Measurements from ENCODE around the gene ADRA2B. TPM values are rescaled to one million over a fixed set of nuclear protein-coding genes. Genes with fewer than 3 reads are reported as not detected.

The ADRA2B gene
- polyA plus RNA-seq, 1 donor (not counting 4 experiments of a cell fraction or from before 2014, with no cell fraction given) = not detected

DNA sequence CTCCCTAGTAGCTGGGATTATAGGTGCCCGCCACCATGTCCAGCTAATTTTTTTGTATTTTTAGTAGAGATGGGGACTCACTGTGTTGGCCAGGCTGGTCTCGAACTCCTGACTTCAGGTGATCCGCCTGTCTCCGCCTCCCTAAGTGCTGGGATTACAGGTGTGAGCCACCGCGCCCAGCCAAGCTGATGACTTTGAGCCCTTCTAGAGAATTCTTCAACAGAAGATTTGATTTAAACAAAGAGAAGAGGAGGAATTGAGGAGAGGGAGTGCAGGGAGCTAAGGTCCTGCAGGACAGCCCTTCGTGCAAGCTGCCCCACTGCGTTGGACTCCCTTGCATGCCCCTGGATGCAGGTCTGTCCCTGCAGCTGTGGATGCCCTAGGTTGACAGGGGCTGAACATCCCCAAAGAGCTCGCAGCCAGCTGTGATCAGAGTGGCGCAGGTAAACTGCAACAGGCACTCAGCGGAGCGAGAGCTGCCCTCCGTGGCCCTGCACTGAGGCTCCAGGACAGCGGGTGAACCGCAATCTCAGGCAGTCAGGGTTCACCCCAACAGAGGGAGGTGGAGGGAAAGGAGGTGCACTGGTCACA, 13.7 kb downstream of the ADRA2B start:
- H3K9ac ChIP-seq (ENCODE audit: control insufficient read depth, extremely low read depth, insufficient read depth, low read length) = no peak overlapping the region
- no peak overlapping the region for H3K4me2 ChIP-seq (ENCODE audit: control insufficient read depth, extremely low read depth, insufficient read depth, low read depth, low read length)
- no peak for DNase-seq (ENCODE audit: low read depth, low spot score)
- H2AFZ ChIP-seq (ENCODE audit: control insufficient read depth, low read length) = no peak overlapping the region
- TF ChIP-seq, protein P1, sequence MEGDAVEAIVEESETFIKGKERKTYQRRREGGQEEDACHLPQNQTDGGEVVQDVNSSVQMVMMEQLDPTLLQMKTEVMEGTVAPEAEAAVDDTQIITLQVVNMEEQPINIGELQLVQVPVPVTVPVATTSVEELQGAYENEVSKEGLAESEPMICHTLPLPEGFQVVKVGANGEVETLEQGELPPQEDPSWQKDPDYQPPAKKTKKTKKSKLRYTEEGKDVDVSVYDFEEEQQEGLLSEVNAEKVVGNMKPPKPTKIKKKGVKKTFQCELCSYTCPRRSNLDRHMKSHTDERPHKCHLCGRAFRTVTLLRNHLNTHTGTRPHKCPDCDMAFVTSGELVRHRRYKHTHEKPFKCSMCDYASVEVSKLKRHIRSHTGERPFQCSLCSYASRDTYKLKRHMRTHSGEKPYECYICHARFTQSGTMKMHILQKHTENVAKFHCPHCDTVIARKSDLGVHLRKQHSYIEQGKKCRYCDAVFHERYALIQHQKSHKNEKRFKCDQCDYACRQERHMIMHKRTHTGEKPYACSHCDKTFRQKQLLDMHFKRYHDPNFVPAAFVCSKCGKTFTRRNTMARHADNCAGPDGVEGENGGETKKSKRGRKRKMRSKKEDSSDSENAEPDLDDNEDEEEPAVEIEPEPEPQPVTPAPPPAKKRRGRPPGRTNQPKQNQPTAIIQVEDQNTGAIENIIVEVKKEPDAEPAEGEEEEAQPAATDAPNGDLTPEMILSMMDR (optimal IDR thresholded peaks at IDR 0.05 in 1 of 3, IDR thresholded peaks at IDR 0.05 in 1 of 3, conservative IDR thresholded peaks at IDR 0.05 in 1 of 3; ENCODE audit: extremely low read depth in 1 of 3, insufficient read depth in 2 of 3, low read length in 3 of 3) = no peak
- no peak for TF ChIP-seq EZH2 (IDR thresholded peaks at IDR 0.05; ENCODE audit: low read length)
- dilution Hi-C loops (cut with MboI; ENCODE audit: extremely low pct_ligation_motif_present, low sequenced_read_pairs) = no loop called here
- no peaks in the 10 kb centered on the region for H3K36me3 ChIP-seq (ENCODE audit: control insufficient read depth in 2 of 2, extremely low read depth in 1 of 2, insufficient read depth in 2 of 2, low read length in 2 of 2)
- peaks cover 3% of the 10 kb centered on the region for H3K27me3 ChIP-seq (ENCODE audit: control insufficient read depth, extremely low read depth, insufficient read depth, low read length)
- H3K79me2 ChIP-seq (ENCODE audit: control insufficient read depth, insufficient read depth, low read length) = no peaks in the 10 kb centered on the region
- no peaks in the 10 kb centered on the region for H3K9me1 ChIP-seq (ENCODE audit: control insufficient read depth, extremely low read depth, insufficient read depth, low read length)
- no peaks in the 10 kb centered on the region for H3K4me1 ChIP-seq (ENCODE audit: control insufficient read depth, extremely low read depth, insufficient read depth, low read length)
- H3K27ac ChIP-seq (ENCODE audit: control insufficient read depth, insufficient read depth, low read length) = no peak overlapping the region
- no peak for FAIRE-seq
- H3K4me3 ChIP-seq (ENCODE audit: control insufficient read depth in 2 of 3, extremely low read depth in 1 of 3, insufficient read depth in 2 of 3, low read depth in 1 of 3, low read length in 3 of 3) = no peak overlapping the region
- no peaks in the 10 kb centered on the region for H4K20me1 ChIP-seq (ENCODE audit: control insufficient read depth, extremely low read depth, insufficient read depth, low read length)
- H3K9me3 ChIP-seq (ENCODE audit: control insufficient read depth, low read depth, low read length) = peaks cover 3% of the 10 kb centered on the region

DNA sequence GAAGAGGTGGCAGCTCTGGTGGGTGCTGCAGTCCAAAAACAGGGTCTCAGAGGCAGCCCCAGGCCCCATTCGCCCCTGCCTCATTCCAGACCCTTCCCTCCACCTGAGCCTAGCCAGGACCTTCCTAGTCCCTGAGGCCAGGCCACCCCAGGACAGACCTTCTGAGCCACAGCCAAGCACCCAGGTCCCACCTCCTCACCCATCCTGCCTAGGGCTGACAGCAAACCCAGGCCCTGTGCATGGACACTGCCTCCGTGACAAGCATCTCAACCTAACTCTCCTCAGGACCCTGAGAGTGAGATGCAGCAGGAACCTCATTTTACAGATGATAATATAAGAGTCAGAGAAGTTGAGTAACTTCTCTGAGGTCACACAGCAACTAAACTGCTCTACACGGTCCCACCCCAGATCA, 15.5 kb downstream of the ADRA2B start:
- FAIRE-seq = no peak
- Histone ChIP-seq H3K27ac (ENCODE audit: control insufficient read depth, insufficient read depth, low read length) (no peak overlapping the region), H3K79me2 (ENCODE audit: control insufficient read depth, insufficient read depth, low read length) (no peaks in the 10 kb centered on the region), H4K20me1 (ENCODE audit: control insufficient read depth, extremely low read depth, insufficient read depth, low read length) (no peaks in the 10 kb centered on the region), H3K27me3 (ENCODE audit: control insufficient read depth, extremely low read depth, insufficient read depth, low read length) (peaks cover 3% of the 10 kb centered on the region), H3K9ac (ENCODE audit: control insufficient read depth, extremely low read depth, insufficient read depth, low read length) (no peak overlapping the region), H3K9me3 (ENCODE audit: control insufficient read depth, low read depth, low read length) (peaks cover 3% of the 10 kb centered on the region), H3K9me1 (ENCODE audit: control insufficient read depth, extremely low read depth, insufficient read depth, low read length) (no peaks in the 10 kb centered on the region), H3K4me1 (ENCODE audit: control insufficient read depth, extremely low read depth, insufficient read depth, low read length) (no peaks in the 10 kb centered on the region), H3K4me2 (ENCODE audit: control insufficient read depth, extremely low read depth, insufficient read depth, low read depth, low read length) (no peak overlapping the region), H3K36me3 (ENCODE audit: control insufficient read depth in 2 of 2, extremely low read depth in 1 of 2, insufficient read depth in 2 of 2, low read length in 2 of 2) (no peaks in the 10 kb centered on the region), H2AFZ (ENCODE audit: control insufficient read depth, low read length) (no peak overlapping the region), H3K4me3 (ENCODE audit: control insufficient read depth in 2 of 3, extremely low read depth in 1 of 3, insufficient read depth in 2 of 3, low read depth in 1 of 3, low read length in 3 of 3) (no peak overlapping the region)
- TF ChIP-seq, protein P1 (optimal IDR thresholded peaks at IDR 0.05 in 1 of 3, IDR thresholded peaks at IDR 0.05 in 1 of 3, conservative IDR thresholded peaks at IDR 0.05 in 1 of 3; ENCODE audit: extremely low read depth in 1 of 3, insufficient read depth in 2 of 3, low read length in 3 of 3) = no peak
- TF ChIP-seq EZH2 (IDR thresholded peaks at IDR 0.05; ENCODE audit: low read length) = no peak
- DNase-seq (ENCODE audit: low read depth, low spot score) = no peak
- dilution Hi-C loops (cut with MboI; ENCODE audit: extremely low pct_ligation_motif_present, low sequenced_read_pairs) = no loop called here
